Left ventricle myocardium inferior (tissue), 1 donor: Measurements from ENCODE around the gene DNAJC5G. TPM values are rescaled to one million over a fixed set of nuclear protein-coding genes. Genes with fewer than 3 reads are reported as not detected.
"Not testable (repeated sequence)": the region's sequence is repeated elsewhere in the genome, so short reads cannot be mapped to it uniquely, and the experiment has no call there.

Source experiments
- DNase-seq: peaks from one replicate; pipeline ENCODE4 v3.0.0-alpha.2; 2020
- H3K27ac ChIP-seq: fragments of 200-600 bp; replicated peaks from 2 replicates; pipeline ENCODE4 v1.8.0; 2021
- H3K27me3 ChIP-seq: fragments of 200-600 bp; 2 replicates; pipeline ENCODE4 v1.8.0; 2021; ENCODE audit warnings: low read depth
- H3K36me3 ChIP-seq: fragments of 200-600 bp; 2 replicates; pipeline ENCODE4 v1.8.0; 2021
- H3K4me1 ChIP-seq: fragments of 200-600 bp; 2 replicates; pipeline ENCODE4 v1.8.0; 2021
- H3K4me3 ChIP-seq: fragments of 200-600 bp; 2 replicates; pipeline ENCODE4 v1.8.0; 2021; ENCODE audit warnings: mild to moderate bottlenecking, moderate library complexity
- H3K9me3 ChIP-seq: fragments of 200-600 bp; replicated peaks from 2 replicates; pipeline ENCODE4 v1.8.0; 2021
- CTCF ChIP-seq: fragments of 200-600 bp; IDR thresholded peaks from 2 replicates; pipeline ENCODE4 v1.8.0; 2021; ENCODE audit warnings: antibody characterized with exemption, mild to moderate bottlenecking, borderline replicate concordance
- intact Hi-C: fragments of 100-400 bp; cut with micrococcal nuclease; formaldehyde crosslinking; loops from one replicate; pipeline ENCODE4 v1.11.0; 2022
- total RNA-seq: library from RNA; stranded (reverse); fragmentation: NEBNext Ultra II Directional; extraction: Animal tissue kit (Norgen Biotek cat#: 25700); gene quantifications from one replicate; pipeline ENCODE4 v1.2.1, GENCODE V29; 2021
- donor health status: DM: no; HTN: yes; CAD: no; lungs with severe emphysema.

DNAJC5G gene
- total RNA-seq, 1 donor from 2014 or later: 1.2 TPM

- no peak for DNase-seq
- no peak for TF ChIP-seq CTCF
- Histone ChIP-seq H3K9me3 (no peaks in the 10 kb centered on the region), H3K4me1 (peaks cover 6% of the 10 kb centered on the region), H3K36me3 (peaks cover 12% of the 10 kb centered on the region), H3K4me3 (no peak overlapping the region), H3K27ac (no peak overlapping the region), H3K27me3 (no peaks in the 10 kb centered on the region)
- intact Hi-C loops: no loop called here
These were observed 38.8 kb downstream of the DNAJC5G start for GRCh38 chr2:27313882-27314645.

GRCh38 chr2:27314709-27315108 lies 39.5 kb downstream of the DNAJC5G start:
- no peaks in the 10 kb centered on the region for H3K27me3 ChIP-seq
- peaks cover 6% of the 10 kb centered on the region for H3K36me3 ChIP-seq
- H3K27ac ChIP-seq: no peak overlapping the region
- no peak overlapping the region for H3K4me3 ChIP-seq
- DNase-seq: no peak
- intact Hi-C loops: no loop called here
- H3K4me1 ChIP-seq: peaks cover 6% of the 10 kb centered on the region
- no peaks in the 10 kb centered on the region for H3K9me3 ChIP-seq
- no peak for TF ChIP-seq CTCF

- no peak overlapping the region for H3K27ac ChIP-seq
- H3K27me3 ChIP-seq: no peaks in the 10 kb centered on the region
- peaks cover 6% of the 10 kb centered on the region for H3K4me1 ChIP-seq
- DNase-seq: no peak
- no peak for TF ChIP-seq CTCF
- H3K4me3 ChIP-seq: no peak overlapping the region
- no peaks in the 10 kb centered on the region for H3K9me3 ChIP-seq
- intact Hi-C loops: no loop called here
- H3K36me3 ChIP-seq: peaks cover 3% of the 10 kb centered on the region
These were observed 39.9 kb downstream of the DNAJC5G start for GRCh38 chr2:27315122-27315521.

GRCh38 chr2:27316655-27317412 lies 41.6 kb downstream of the DNAJC5G start:
- Histone ChIP-seq H3K9me3 (no peaks in the 10 kb centered on the region), H3K4me1 (peaks cover 21% of the 10 kb centered on the region), H3K4me3 (no peak overlapping the region), H3K27ac (no peak overlapping the region), H3K27me3 (no peaks in the 10 kb centered on the region), H3K36me3 (peaks cover under 1% of the 10 kb centered on the region)
- DNase-seq: no peak
- intact Hi-C loops: no loop called here
- TF ChIP-seq CTCF: no peak

- DNase-seq, H3K27ac ChIP-seq, H3K27me3 ChIP-seq, H3K4me3 ChIP-seq, H3K9me3 ChIP-seq, H3K36me3 ChIP-seq, intact Hi-C loops: not testable (repeated sequence)
- H3K4me1 ChIP-seq: peaks cover 49% of the 10 kb centered on the region
These were observed 44.6 kb downstream of the DNAJC5G start for GRCh38 chr2:27319839-27320238.

GRCh38 chr2:27320958-27321543 lies 45.8 kb downstream of the DNAJC5G start:
- H3K36me3 ChIP-seq: peaks cover 7% of the 10 kb centered on the region
- DNase-seq: peak; percentile 71
- H3K4me3 ChIP-seq: peak overlapping the region; percentile 2
- intact Hi-C loops: no loop called here
- no peaks in the 10 kb centered on the region for H3K27me3 ChIP-seq
- TF ChIP-seq CTCF: peak; percentile 53
- H3K27ac ChIP-seq: peak overlapping the region; percentile 96
- peaks cover 50% of the 10 kb centered on the region for H3K4me1 ChIP-seq
- H3K9me3 ChIP-seq: no peaks in the 10 kb centered on the region
